Nephron (organoid): ENCODE measurements around the gene SLC36A3.
"Not testable (repeated sequence)": the region's sequence is repeated elsewhere in the genome, so short reads cannot be mapped to it uniquely, and the experiment has no call there.

ENCODE experiments used
- H3K27ac Mint-ChIP-seq, 3 experiments: 2 replicates each; pipeline ENCODE4 v1.8.0; 2020; ENCODE audit warnings: mixed read lengths in 3 of 3, mild to moderate bottlenecking in 2 of 3, moderate library complexity in 1 of 3
- H3K27me3 Mint-ChIP-seq: 2 replicates; pipeline ENCODE4 v1.8.0; 2021; ENCODE audit warnings: low read depth, mild to moderate bottlenecking, moderate library complexity, mixed read lengths
- H3K36me3 Mint-ChIP-seq: 2 replicates; pipeline ENCODE4 v1.8.0; 2020; ENCODE audit warnings: low read depth, mixed read lengths
- H3K4me1 Mint-ChIP-seq: 2 replicates; pipeline ENCODE4 v1.8.0; 2020; ENCODE audit warnings: mixed read lengths
- H3K4me3 Mint-ChIP-seq, 3 experiments: 2 replicates each; pipeline ENCODE4 v1.8.0; 2020; ENCODE audit warnings: mild to moderate bottlenecking in 3 of 3, mixed read lengths in 3 of 3, moderate library complexity in 2 of 3
- H3K9me3 Mint-ChIP-seq: 2 replicates; pipeline ENCODE4 v1.8.0; 2020; ENCODE audit warnings: mixed read lengths
- TF ChIP-seq, protein P1 (sequence below), 3 experiments: fragments of 200-600 bp; sonication (generic); IDR thresholded peaks; one replicate each; pipeline ENCODE4 v1.5.0; 2021; ENCODE audit warnings: antibody characterized with exemption in 3 of 3; ENCODE audit not compliant: unreplicated experiment in 3 of 3

The SLC36A3 gene

GRCh38 chr5:151240924-151241635, 62.5 kb downstream of the SLC36A3 start:
- TF ChIP-seq, protein P1, sequence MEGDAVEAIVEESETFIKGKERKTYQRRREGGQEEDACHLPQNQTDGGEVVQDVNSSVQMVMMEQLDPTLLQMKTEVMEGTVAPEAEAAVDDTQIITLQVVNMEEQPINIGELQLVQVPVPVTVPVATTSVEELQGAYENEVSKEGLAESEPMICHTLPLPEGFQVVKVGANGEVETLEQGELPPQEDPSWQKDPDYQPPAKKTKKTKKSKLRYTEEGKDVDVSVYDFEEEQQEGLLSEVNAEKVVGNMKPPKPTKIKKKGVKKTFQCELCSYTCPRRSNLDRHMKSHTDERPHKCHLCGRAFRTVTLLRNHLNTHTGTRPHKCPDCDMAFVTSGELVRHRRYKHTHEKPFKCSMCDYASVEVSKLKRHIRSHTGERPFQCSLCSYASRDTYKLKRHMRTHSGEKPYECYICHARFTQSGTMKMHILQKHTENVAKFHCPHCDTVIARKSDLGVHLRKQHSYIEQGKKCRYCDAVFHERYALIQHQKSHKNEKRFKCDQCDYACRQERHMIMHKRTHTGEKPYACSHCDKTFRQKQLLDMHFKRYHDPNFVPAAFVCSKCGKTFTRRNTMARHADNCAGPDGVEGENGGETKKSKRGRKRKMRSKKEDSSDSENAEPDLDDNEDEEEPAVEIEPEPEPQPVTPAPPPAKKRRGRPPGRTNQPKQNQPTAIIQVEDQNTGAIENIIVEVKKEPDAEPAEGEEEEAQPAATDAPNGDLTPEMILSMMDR (IDR thresholded peaks at IDR 0.05; ENCODE audit: unreplicated experiment in 3 of 3): no peak
- Mint-ChIP-seq H3K36me3 (no peaks in the 10 kb centered on the region), H3K27me3 (peaks cover 17% of the 10 kb centered on the region), H3K4me3 (no peak overlapping the region), H3K9me3 (peaks cover 3% of the 10 kb centered on the region), H3K4me1 (peaks cover 26% of the 10 kb centered on the region), H3K27ac (no peak overlapping the region)

GRCh38 chr5:151240268-151240835, 63.2 kb downstream of the SLC36A3 start:
- H3K27ac Mint-ChIP-seq, H3K36me3 Mint-ChIP-seq, H3K9me3 Mint-ChIP-seq, H3K4me3 Mint-ChIP-seq: not testable (repeated sequence)
- peaks cover 26% of the 10 kb centered on the region for H3K4me1 Mint-ChIP-seq
- peaks cover 20% of the 10 kb centered on the region for H3K27me3 Mint-ChIP-seq

DNA sequence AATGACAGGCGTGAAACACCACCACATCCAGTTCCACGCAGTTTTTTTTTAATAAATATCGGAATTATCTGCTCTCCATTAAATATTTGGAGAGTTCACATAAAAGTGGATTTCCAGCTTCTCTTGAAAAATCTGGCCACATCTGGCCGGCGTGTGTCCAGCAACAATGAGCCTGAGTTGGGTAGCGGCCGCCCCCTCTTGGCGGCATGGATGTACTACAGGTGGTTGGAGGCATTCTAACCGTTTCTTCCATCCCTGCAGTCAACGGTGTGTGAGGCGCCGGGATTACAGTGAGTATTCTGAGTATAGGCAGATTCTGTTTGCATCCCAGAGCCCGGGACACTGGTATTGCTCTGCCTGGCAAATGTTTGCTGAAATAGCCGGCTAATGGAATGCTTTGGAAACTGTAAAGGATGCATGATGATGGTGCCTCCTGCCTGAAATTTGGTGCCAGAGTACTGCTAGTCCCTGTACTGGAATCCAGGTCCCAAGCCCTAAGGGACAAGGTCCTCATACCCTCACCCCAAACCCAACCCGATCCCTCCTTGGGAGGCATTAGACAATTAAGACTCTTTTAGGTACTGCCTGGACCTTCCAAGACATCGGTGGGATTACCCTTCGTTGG, 64.2 kb downstream of the SLC36A3 start:
- TF ChIP-seq, protein P1 (IDR thresholded peaks at IDR 0.05; ENCODE audit: unreplicated experiment in 3 of 3): peak; percentile 48 to 61 (median 60)
- Mint-ChIP-seq H3K4me1 (peaks cover 32% of the 10 kb centered on the region), H3K36me3 (no peaks in the 10 kb centered on the region), H3K9me3 (peaks cover 3% of the 10 kb centered on the region), H3K27ac (no peak overlapping the region), H3K27me3 (peaks cover 20% of the 10 kb centered on the region), H3K4me3 (no peak overlapping the region)

DNA sequence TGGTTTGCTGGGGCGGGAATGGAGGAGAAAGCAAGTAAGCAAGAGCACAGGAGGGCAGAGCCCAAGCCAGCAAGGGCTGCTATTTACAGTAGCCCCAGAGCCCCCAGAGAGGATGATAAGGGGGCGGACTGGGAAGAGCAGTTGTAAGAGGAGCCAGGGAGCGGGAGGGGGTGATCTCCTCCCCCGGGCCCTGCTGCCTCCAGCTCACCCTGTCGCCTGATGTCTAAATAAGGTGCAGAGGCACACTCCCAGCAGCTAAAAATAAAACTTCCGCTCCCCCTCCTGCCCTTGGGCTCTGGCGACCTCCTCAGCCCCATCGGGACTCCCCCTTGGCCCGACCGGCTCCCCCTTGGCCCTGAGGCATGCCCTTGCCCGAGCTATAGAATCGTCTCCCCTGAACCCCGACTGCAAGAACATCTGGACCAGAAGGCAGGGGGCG, 65.2 kb downstream of the SLC36A3 start:
- no peaks in the 10 kb centered on the region for H3K36me3 Mint-ChIP-seq
- H3K4me1 Mint-ChIP-seq: peaks cover 35% of the 10 kb centered on the region
- peaks cover 3% of the 10 kb centered on the region for H3K9me3 Mint-ChIP-seq
- TF ChIP-seq, protein P1 (IDR thresholded peaks at IDR 0.05; ENCODE audit: unreplicated experiment in 3 of 3): no peak
- H3K4me3 Mint-ChIP-seq: peak overlapping the region in 1 of 3 experiments; percentile 8
- H3K27me3 Mint-ChIP-seq: peaks cover 20% of the 10 kb centered on the region
- peak overlapping the region in 1 of 3 experiments; percentile 58 for H3K27ac Mint-ChIP-seq

- H3K9me3 Mint-ChIP-seq: peaks cover 3% of the 10 kb centered on the region
- peaks cover 20% of the 10 kb centered on the region for H3K27me3 Mint-ChIP-seq
- H3K4me1 Mint-ChIP-seq: peaks cover 35% of the 10 kb centered on the region
- TF ChIP-seq, protein P1 (IDR thresholded peaks at IDR 0.05; ENCODE audit: unreplicated experiment in 3 of 3): no peak
- H3K27ac Mint-ChIP-seq: no peak overlapping the region
- no peaks in the 10 kb centered on the region for H3K36me3 Mint-ChIP-seq
- H3K4me3 Mint-ChIP-seq: no peak overlapping the region
Observed at GRCh38 chr5:151237685-151238084, 65.9 kb downstream of the SLC36A3 start.

- TF ChIP-seq, protein P1 (IDR thresholded peaks at IDR 0.05; ENCODE audit: unreplicated experiment in 3 of 3): no peak
- Mint-ChIP-seq H3K9me3 (peaks cover 3% of the 10 kb centered on the region), H3K4me1 (peaks cover 35% of the 10 kb centered on the region)
Observed at GRCh38 chr5:151236888-151237287, 66.7 kb downstream of the SLC36A3 start.

GRCh38 chr5:151235239-151235571, 68.4 kb downstream of the SLC36A3 start:
- H3K9me3 Mint-ChIP-seq, H3K4me3 Mint-ChIP-seq, H3K36me3 Mint-ChIP-seq, H3K27ac Mint-ChIP-seq: not testable (repeated sequence)
- Mint-ChIP-seq H3K4me1 (peaks cover 35% of the 10 kb centered on the region), H3K27me3 (peaks cover 14% of the 10 kb centered on the region)

More at GRCh38 chr5:151236888-151237287, 66.7 kb downstream of the SLC36A3 start:
- Mint-ChIP-seq H3K27ac (no peak overlapping the region), H3K4me3 (no peak overlapping the region), H3K27me3 (peaks cover 20% of the 10 kb centered on the region), H3K36me3 (no peaks in the 10 kb centered on the region)
